HG03558 (cell line): Measurements from ENCODE around the gene OTOF.
"Not testable (repeated sequence)": the region's sequence is repeated elsewhere in the genome, so short reads cannot be mapped to it uniquely, and the experiment has no call there.

Experiments
- ATAC-seq: cut with Tn5 transposase; IDR thresholded peaks from one replicate; pipeline ENCODE4 v1.9.1; 2021; ENCODE audit warnings: moderate number of reproducible peaks; ENCODE audit not compliant: unreplicated experiment; ENCODE audit errors: extremely low read depth

The OTOF gene

GRCh38 chr2:26469092-26469710 lies 8.7 kb downstream of the OTOF start:
- ATAC-seq, result no peak

DNA sequence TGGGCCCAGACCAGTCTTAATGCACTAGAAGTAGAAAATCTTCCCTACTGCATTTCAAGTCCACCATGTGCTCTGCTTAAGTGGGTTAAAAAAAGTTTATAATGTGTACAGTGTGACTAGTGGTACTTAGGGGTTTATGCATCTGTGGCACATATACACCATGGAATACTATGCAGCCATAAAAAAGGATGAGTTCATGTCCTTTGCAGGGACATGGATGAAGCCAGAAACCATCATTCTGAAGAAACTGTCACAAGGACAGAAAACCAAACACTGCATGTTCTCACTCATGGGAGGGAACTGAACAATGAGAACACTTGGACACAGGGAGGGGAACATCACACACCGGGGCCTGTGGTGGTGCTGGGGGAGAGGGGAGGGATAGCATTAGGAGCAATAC lies 9.4 kb downstream of the OTOF start:
- not testable (repeated sequence) for ATAC-seq

GRCh38 chr2:26466662-26467310 lies 11.1 kb downstream of the OTOF start:
- ATAC-seq, result no peak

- ATAC-seq, result no peak
These were observed 11.9 kb downstream of the OTOF start for GRCh38 chr2:26465981-26466471.

DNA sequence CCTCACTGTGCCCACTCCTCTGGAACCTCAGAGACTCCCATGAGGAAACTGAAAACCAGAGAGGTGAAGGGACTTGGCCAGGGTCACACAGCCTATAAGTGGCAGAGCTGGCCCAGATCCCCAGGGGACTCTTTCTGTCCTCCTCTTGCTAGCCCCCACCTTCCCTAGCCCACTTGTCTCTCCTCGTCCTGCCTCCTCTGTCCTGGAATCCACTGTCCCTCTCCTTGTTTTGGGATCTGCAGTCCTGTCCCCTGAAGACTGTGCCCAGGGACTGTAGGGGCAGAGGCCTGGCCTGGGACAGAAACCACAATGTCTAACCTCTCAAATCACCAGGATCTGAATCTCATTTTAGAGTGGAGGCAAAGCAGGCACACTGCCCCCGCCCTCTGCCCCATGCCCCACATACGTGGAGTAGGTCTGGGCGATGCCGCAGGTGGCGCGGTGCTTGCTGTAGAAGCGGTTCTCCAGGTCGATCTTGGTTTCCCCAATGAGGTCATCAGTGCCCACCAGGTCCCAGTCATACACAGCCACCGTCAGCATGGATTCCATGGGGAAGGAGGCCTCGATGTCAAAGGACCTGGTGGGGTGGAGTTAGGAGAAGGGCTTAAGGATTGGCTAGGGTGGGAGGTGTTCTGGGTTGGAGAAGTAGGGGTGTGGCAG lies 12.5 kb downstream of the OTOF start:
- ATAC-seq, result no peak

DNA sequence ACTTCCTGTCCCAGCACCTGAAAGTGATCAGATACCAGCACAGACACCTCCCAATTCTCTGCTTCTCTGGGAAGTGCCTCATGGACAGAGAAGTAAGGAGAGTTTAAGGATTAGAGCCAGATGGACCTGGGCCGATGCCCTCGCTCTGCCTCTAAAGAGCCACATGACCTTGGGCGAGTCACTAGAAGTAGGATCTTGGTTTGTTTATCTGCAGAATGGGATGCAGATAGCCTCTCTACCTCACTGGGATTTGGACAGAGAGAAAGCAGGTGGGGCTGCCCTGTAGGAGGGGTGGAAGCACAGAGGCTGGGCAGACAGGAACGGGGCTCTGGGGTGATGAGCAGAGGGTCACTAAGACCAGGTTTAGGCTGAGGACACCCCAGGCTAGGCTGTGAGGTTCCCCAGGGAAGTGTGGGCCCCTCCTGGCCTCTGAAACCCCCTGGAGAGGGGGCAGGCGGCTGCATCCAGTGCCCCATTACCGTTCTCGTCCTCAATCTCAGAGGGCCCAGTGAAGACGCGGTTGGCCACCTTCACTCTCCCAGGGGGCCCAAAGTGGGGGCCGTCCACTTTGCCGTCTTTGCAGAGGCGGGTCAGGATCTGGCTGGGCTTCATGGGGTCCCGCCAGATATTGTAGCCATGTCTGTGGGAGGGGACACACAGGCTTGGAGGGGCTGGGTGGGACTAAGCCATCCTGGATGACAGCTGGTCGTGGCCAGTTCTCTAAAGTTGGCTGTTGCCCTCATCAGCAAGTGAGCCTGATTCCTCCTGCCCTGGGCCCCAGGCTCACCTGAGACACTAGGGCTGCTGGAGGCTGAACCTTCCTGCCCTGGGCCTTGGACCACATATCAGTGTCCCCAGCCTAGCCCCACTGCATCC lies 13.3 kb downstream of the OTOF start:
- no peak for ATAC-seq

DNA sequence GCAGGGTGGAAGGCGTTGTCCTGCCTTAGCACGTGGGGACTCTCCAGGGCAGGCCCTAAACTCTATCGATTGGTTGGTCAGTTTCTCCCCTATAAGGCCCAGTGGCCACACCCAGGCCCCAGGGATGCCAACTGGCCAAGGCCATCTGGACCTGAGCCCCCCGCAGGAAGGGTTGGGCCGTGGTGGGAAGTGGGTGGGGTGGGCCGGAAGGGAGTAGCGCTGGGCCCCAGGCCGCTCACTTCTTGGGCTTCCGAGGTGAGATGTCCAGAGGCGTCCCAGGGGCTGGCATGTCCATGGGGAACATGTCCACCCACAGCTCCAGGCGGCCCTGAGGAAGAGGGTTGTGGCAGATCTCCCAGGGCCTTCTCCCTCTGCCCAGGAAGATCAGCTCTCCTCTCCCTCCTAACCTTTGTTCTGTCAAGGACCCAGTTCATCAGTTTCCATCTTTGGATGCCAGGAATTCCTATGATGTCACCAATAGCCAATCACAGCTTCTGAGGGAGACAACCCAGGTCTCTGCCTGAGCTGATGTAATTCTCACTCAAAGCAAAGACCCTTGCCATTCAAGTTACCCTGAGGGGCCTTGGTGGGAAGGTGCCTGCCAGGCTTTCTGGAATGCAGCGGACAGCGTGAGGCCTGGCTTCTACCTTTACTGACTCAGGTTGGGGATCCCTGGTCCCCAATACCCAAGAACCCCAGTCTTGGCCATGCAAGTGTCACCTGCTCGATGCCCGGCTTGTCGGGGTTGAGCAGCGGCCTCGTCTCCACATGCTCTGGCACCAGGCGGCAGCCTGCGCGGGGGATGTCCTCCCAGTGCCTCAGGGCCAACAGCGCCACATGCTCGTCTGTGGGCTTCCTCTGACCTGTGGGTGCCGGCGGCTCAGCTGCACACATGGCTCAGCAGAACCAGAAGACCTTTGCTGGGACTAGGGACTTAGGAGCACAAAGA lies 14.4 kb downstream of the OTOF start:
- no peak for ATAC-seq

- no peak for ATAC-seq
These were observed 15.2 kb downstream of the OTOF start for GRCh38 chr2:26462511-26463243.

- no peak for ATAC-seq
These were observed 15.8 kb downstream of the OTOF start for GRCh38 chr2:26462100-26462499.

DNA sequence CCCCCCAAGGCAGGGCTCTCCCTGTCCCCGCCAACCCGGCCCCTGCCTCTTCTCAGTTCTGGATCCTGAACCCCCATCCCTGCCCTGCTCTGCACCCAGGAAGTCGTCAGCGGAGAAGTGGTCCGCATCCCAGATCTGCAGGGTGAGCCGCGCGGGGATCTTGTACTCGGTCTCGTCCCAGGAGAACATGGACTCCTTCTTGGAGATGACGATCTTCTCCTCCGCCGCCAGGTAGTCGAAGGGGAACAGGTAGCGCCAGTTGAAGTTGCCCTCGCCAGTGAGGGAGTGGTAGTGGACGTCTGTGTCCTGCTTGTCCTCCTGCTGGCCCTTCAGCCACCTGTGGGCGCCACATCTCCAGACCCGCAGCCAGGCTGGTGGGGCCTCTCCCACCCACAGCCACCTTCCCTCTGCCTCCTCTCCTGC lies 16.3 kb downstream of the OTOF start:
- no peak for ATAC-seq

- no peak for ATAC-seq
These were observed 17.3 kb downstream of the OTOF start for GRCh38 chr2:26460613-26461031.

DNA sequence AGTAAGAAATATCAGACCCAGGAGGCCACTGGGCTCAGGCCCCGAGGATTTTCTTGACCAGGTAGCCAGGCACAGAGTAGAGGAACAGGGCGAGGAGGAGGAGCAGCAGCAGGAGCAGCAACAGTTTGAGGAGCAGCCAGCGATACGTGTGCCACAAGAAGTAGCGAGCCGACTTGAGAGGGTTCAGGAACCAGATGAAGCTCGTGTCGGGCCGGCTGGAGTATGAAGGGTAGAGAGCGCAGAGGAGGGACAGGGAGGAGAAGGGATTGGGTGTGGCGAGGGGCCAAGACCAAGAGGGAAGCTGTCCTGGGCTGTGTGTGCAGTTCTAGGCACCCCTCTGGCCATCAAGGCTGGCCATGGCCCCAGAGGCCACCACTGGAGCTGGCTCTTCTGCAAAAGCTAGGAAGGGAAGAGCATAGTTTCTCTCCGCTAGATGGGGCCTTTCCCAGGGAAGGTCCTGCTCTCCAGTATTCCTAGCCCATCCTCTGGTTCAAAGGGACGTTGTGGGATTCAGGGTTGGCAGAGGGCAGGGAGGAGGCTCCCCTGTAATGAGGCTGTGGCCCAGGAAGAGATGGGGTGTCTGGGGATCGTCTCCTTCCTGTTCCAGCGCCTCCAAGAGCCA lies 17.8 kb downstream of the OTOF start:
- ATAC-seq, result no peak

DNA sequence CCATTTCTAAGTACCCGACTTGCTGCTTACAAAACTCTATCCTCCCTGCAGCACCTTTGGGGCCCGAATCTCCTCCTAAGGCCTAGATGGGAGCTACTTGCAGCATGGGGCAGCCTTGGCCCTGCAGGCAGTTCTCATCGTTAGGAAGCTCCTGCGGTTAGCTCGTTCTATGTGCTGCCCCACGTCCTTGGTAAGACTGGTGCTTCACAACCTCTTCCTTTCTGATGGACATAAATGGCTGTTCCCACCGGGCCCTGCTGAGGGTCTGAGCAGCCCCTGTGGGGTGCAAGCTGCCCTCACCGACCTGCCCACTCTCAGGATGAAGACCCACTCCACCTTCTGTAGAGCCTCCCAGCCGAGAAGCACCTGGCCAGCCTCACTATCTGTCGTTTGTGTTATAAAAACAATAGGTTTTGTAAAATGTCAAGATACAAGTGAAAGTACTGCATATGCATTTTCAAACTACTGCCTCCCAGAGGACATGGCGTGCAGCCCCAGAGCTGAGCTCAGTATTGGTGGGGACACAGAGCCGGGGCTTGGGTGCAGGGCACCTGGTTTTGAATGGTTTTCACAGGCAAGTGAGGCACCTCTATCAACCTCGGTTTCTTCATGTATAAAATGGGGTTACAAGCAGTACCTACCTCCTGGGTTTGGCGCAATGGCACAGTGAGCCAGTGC lies 19.4 kb downstream of the OTOF start:
- no peak for ATAC-seq

DNA sequence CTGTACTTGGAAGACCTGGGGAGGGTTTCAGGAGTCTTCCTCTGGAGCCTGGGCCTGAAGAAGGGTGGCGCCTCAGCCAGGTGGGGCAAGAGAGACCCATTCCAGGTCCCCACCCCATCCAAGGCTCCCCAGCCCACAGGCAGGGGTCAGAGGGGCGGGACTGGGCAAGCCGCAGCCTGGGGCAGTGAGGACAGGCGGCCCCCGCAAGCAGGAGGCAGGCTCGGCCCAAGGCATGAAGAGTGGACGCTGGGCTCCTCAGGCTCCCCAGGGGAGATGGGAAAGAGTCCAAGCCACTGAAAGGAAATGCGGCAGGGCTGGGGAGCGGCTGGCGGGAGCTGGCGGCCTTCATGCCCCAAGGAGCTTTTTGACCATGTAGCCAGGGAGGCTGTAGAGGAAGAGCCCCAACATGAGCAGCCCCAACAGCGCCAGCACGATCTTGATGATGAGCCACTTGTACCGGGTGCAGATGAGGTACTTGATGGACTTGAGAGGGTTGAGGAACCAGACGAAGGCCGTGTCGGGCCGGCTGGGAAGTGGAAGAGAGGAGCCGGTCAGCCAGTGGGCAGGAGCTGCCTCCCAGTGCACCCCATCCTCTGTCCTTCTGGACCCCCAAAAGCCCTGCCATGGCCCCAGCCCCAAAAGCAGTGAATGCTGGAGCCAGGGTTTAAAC lies 20.1 kb downstream of the OTOF start:
- ATAC-seq, result no peak

GRCh38 chr2:26457251-26457666 lies 20.7 kb downstream of the OTOF start:
- no peak for ATAC-seq

- no peak for ATAC-seq
These were observed 21.3 kb downstream of the OTOF start for GRCh38 chr2:26456440-26457250.
